SW480 (cell line): ENCODE data around the gene PRMT5.
A peak's percentile ranks its signal among the peaks of the same experiment; 100 is the strongest.

Experiments used
- DNase-seq: peaks from one replicate; pipeline ENCODE4 v3.0.0-alpha.2; 2016; ENCODE audit warnings: low spot score

Gene PRMT5

DNA sequence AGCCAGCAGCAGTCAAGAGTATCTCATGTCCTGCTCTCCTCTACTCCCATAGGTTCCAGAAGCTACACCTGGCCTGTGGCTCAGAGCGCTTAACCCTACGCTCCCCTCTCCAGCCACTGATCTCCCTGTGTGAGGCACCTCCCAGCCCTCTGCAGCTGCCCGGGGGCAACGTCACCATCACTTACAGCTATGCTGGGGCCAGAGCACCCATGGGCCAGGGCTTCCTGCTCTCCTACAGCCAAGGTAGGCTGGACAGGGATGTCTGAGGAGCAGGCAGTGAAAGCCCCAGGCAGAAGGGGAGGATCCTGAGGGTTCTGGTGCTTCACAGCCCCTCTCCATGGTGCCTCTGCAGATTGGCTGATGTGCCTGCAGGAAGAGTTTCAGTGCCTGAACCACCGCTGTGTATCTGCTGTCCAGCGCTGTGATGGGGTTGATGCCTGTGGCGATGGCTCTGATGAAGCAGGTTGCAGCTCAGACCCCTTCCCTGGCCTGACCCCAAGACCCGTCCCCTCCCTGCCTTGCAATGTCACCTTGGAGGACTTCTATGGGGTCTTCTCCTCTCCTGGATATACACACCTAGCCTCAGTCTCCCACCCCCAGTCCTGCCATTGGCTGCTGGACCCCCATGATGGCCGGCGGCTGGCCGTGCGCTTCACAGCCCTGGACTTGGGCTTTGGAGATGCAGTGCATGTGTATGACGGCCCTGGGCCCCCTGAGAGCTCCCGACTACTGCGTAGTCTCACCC, 54.0 kb downstream of the PRMT5 start:
- DNase-seq, result no peak

DNA sequence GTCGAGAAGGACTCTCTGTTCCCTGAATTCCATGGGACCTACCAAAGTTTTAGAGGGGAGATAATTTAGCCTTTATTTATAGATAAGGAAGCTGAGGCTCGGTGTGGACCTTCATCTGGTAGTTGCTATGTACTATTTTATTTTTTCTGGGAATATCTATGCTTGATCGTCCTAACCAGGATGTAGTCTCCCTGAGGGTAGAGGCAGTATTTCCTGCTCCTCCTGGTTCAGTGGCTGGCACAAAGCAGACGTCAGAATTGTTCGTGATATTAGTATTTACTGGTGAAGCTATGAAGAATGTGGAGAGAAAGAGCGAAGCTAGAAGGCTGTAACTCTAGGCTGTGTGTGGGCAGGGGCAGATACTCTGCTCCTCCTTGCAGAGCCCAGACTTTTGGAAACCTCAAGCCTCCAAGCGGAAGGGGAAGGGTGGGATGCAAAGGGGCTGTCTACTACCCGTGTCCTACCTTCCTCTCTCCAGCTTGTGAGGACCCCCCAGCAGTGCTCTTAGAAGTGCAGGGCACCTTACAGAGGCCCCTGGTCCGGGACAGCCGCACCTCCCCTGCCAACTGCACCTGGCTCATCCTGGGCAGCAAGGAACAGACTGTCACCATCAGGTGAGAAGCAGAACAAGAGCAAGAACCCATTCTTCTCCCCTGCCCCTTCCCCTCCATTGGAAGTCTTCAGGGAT, 56.2 kb downstream of the PRMT5 start:
- DNase-seq, result no peak

DNA sequence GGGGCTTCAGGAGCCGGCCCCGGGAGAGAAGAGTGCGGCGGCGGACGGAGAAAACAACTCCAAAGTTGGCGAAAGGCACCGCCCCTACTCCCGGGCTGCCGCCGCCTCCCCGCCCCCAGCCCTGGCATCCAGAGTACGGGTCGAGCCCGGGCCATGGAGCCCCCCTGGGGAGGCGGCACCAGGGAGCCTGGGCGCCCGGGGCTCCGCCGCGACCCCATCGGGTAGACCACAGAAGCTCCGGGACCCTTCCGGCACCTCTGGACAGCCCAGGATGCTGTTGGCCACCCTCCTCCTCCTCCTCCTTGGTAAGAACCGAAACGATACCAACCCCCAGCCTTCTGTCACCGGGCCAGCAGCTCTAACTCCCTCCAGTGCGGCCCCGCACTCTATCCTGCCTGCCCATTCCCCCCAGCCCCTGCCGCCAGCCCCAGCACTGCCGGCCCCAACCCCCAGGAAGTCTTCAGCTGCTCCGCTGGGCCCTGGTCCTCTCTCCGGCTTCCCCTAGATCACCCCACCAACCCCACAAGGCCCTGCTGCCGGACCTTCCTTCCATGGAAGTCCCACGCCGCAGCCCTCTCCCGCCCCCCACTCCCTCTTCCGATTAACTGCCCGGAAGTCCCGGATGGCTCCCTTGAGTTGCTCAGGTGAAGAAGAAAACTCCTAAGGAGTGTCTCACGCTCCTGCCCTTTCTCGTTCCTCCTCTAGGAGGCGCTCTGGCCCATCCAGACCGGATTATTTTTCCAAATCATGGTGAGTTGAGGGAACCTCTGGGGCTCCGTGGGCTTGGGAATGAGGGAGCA, 56.9 kb downstream of the PRMT5 start:
- DNase-seq, result peak; percentile 77

DNA sequence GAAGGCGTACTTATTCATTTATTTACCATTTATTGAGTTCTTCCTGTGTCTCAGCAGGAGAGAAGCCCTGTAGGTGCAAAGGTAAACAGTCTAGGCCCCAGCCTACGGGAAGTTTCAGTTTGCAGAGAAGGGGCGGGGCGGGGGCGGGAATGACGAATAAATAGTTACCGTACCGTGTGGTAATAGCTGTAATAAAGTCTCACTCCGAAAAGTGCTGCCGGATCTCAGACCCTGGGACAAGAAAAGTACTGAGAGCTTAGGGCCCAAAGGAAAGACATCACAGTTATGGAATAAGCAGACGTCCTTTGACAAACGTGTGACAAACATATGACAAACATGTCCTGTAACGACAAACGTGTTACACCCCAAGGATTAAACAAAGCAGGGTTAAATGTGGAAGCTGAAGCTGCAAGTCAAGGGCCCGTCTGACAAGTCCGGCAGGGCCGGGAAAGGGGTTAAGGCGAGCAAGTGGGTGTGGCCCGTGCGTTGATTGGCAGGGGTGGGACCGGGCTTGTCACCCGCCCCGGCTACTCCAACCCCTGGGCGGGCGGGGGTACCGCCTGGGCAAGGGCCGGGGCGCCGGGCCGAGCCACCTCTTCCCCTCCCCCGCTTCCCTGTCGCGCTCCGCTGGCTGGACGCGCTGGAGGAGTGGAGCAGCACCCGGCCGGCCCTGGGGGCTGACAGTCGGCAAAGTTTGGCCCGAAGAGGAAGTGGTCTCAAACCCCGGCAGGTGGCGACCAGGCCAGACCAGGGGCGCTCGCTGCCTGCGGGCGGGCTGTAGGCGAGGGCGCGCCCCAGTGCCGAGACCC, 57.7 kb downstream of the PRMT5 start, which contains the start of gene LRP10:
TSS of gene LRP10 (plus strand) at position 517 of the 809 bp plus-strand sequence. CDS start 564 bp downstream, outside the sequence.
- peak; percentile 94 for DNase-seq

DNA sequence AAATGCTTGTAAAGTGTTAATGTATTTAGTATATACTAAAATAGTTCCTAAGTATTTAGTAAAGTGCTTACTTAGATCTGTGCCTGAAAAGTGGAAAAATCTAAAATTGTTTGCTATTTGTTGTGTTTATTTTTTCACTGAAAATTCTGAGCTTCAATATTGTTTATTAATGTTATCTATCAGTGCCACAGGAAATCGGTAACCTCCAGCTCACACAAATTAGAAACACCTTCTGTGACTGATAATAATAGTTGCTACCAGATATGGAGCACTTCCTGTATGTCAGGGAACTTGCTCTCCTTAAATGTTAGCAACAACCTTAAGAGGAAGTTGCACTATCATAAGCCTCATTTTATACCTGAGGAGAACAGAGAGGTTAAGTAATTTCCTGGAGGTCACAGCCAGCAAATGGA, 58.4 kb downstream of the PRMT5 start:
- no peak for DNase-seq
